ENCODE measurements around the gene SEC23A. TPM values are rescaled to one million over a fixed set of nuclear protein-coding genes. Genes with fewer than 3 reads are reported as not detected.

Gene SEC23A
- total RNA-seq, 1 experiment from 2014 or later, result 140 TPM

DNA sequence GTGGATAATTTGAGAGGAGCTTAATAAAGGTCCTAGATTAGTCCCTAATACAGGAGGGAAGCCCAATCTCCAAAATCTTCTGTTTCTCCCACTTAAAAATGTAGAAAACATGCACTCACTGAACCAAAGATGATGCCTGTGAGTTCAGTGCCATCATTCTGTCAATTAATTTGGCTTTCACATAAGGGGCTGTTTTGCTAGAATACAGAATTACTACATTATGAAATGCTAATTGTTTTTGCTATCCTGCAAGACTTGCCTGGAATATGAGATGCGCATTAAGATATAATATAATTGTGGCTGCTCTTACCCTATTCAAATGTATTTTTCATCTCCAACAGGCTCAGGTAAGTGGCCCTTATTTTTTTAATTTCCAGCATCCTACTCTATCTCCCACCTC is 111.7 kb downstream of the SEC23A start:
- DNase-seq (ENCODE audit: low read depth), result no peak

DNA sequence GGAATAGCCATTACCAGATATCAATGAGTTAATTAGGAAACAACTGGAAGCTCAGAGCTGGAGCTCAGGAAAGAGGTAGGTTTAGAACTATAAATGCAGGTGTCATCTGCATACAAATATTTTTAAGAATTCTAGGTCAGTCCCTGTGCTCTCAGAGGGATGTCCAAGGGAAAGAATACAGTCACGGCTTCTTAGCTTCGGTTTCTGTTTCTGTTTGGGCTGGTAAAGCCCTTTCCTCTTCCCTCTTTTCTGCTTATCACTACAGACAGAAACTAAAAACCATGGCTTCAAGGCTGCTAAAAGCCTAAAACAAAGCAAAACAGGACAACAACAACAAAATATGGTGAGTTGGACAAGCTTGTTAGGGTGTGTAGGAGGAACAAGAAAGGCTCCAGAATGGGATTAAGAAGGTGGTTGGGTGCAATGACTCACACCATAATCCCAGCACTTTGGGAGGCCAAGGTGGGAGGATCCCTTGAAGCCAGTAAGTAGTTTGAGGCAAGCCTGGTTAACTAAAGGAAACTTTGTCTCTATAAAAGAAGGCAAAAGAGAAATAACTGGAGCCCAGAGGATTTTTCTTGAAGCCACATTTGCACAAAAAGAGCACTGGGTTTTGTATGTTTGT is 113.0 kb downstream of the SEC23A start:
- DNase-seq (ENCODE audit: low read depth), result no peak

DNA sequence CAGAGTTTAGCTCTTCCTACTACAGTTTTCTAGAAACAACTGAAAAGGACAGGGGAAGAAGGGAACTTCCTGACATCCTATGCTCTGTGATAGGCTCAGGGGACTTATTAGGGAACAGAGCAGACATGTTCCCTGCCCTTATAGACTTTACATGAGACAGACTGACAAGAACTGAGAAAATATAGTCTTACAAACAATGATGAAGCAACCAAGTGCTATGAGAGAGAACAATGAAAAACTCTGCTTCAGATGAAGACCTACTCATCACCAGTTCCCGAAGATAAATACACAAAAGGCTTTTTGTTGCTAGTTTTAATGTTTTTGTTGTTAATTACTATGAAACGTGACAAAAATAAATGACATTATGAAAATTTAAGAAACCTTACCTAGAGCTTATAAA is 115.3 kb downstream of the SEC23A start:
- no peak for DNase-seq (ENCODE audit: low read depth)

DNA sequence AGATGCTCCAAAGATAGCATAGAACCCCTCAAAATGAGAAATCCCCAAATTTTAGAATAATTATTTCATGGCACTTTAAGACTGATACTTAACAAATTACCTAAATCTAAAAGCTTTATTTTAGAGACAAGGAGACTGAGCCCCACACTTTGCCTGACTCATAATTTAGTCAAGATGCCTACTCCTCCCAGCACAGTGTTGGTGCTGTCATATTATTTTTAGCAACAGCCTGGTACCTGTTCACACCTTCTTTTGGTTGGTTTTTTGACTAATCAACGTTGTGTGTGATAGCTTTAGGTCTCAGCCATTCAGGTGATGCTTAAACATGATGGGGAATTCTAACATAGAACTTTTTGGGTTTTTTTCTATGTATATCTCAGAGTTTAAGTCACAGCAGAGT is 120.2 kb downstream of the SEC23A start:
- DNase-seq (ENCODE audit: low read depth), result no peak

DNA sequence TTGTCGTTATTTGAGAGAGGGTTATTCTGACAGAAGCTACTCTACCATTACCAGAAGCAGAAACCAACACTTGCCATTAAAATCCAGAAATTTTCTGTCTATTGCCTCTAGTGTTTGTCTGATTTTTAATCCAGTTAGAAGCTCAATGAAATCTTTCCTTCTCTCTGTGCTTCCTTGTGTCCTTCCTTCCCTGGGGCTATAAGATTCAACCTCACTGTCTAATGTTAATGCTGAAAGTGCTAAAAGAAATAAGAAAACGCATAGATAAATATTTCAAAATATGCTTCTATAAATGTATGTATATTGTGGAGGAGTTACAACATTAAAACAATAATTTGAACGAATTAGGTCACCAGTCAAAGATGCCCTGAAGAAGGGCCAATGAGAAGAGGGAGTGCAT is 120.8 kb downstream of the SEC23A start:
- no peak for DNase-seq (ENCODE audit: low read depth)

Other genes starting within 250 kb of the SEC23A start
- 26.6 and 33.6 TPM in 2 replicates for gene GEMIN2, start 11.1 kb upstream of the SEC23A start, total RNA-seq (2014; rRNA removed)
- gene TRAPPC6B, start 67.1 kb upstream of the SEC23A start, total RNA-seq (2014; rRNA removed), result 15.1 and 23.5 TPM in 2 replicates
- gene PNN, start 72.0 kb upstream of the SEC23A start, total RNA-seq (2014; rRNA removed), result 27.5 and 32.2 TPM in 2 replicates
- gene MIA2, start 130.7 kb upstream of the SEC23A start, total RNA-seq (2014; rRNA removed), result 11.1 and 11.3 TPM in 2 replicates